H9 (cell line): ENCODE measurements around the gene CELF4. TPM values are rescaled to one million over a fixed set of nuclear protein-coding genes. Genes with fewer than 3 reads are reported as not detected.

Experiments
- DNase-seq: peaks from one replicate; pipeline ENCODE4 v3.0.0-alpha.2; 2017
- H2AFZ ChIP-seq: one replicate; pipeline ENCODE4 v1.6.1; 2013; ENCODE audit warnings: mild to moderate bottlenecking, low read length, control low read depth, moderate library complexity
- H2AK5ac ChIP-seq: 2 replicates; pipeline ENCODE4 v1.6.1; 2013; ENCODE audit warnings: low read length, control low read depth, mixed read lengths; ENCODE audit not compliant: insufficient read length
- H2BK120ac ChIP-seq: one replicate; pipeline ENCODE4 v1.6.1; 2013; ENCODE audit warnings: low read depth, mild to moderate bottlenecking, low read length, control low read depth, inconsistent platforms; ENCODE audit not compliant: poor library complexity, severe bottlenecking
- H2BK12ac ChIP-seq: 2 replicates; pipeline ENCODE4 v1.6.1; 2013; ENCODE audit warnings: low read length, control low read depth, mixed read lengths, low read depth; ENCODE audit not compliant: insufficient read length
- H2BK15ac ChIP-seq: 2 replicates; pipeline ENCODE4 v1.6.1; 2013; ENCODE audit warnings: low read depth, low read length, control low read depth
- H2BK20ac ChIP-seq: one replicate; pipeline ENCODE4 v1.6.1; 2013; ENCODE audit warnings: low read depth, mild to moderate bottlenecking, low read length, control low read depth, inconsistent platforms; ENCODE audit not compliant: poor library complexity, severe bottlenecking
- H2BK5ac ChIP-seq: 2 replicates; pipeline ENCODE4 v1.6.1; 2013; ENCODE audit warnings: low read length, control low read depth, mixed read lengths; ENCODE audit not compliant: insufficient read length
- H3K14ac ChIP-seq: 2 replicates; pipeline ENCODE4 v1.6.1; 2013; ENCODE audit warnings: low read length, control low read depth; ENCODE audit not compliant: insufficient read depth
- H3K18ac ChIP-seq: 2 replicates; pipeline ENCODE4 v1.6.1; 2013; ENCODE audit warnings: low read depth, mild to moderate bottlenecking, mixed read lengths, low read length, control low read depth; ENCODE audit not compliant: insufficient read length
- H3K23ac ChIP-seq: 2 replicates; pipeline ENCODE4 v1.6.1; 2013; ENCODE audit warnings: low read length, control low read depth, mixed read lengths, low read depth; ENCODE audit not compliant: insufficient read length
- H3K23me2 ChIP-seq: 2 replicates; pipeline ENCODE4 v1.6.1; 2013; ENCODE audit warnings: low read depth, mild to moderate bottlenecking, mixed read lengths, low read length, control low read depth; ENCODE audit not compliant: insufficient read length, poor library complexity, severe bottlenecking
- H3K27ac ChIP-seq: 2 replicates; pipeline ENCODE4 v1.5.1; 2013; ENCODE audit warnings: low read length, control low read depth, mixed read lengths, low read depth; ENCODE audit not compliant: insufficient read length
- H3K27me3 ChIP-seq: 2 replicates; pipeline ENCODE4 v1.6.1; 2013; ENCODE audit warnings: low read length, control low read depth, inconsistent platforms; ENCODE audit not compliant: insufficient read depth
- H3K4ac ChIP-seq: 2 replicates; pipeline ENCODE4 v1.6.1; 2013; ENCODE audit warnings: low read depth, mild to moderate bottlenecking, control low read depth, inconsistent platforms, low read length, moderate library complexity
- H3K4me1 ChIP-seq: 2 replicates; pipeline ENCODE4 v1.6.1; 2013; ENCODE audit warnings: low read length, control low read depth, inconsistent platforms; ENCODE audit not compliant: insufficient read depth
- H3K4me2 ChIP-seq: 2 replicates; pipeline ENCODE4 v1.6.1; 2013; ENCODE audit warnings: low read length, control low read depth, mixed read lengths; ENCODE audit not compliant: insufficient read length, insufficient read depth
- H3K56ac ChIP-seq: 2 replicates; pipeline ENCODE4 v1.6.1; 2013; ENCODE audit warnings: low read depth, mild to moderate bottlenecking, mixed read lengths, low read length, control low read depth; ENCODE audit not compliant: insufficient read length
- H3K79me1 ChIP-seq: 2 replicates; pipeline ENCODE4 v1.6.1; 2013; ENCODE audit warnings: low read depth, mild to moderate bottlenecking, moderate library complexity, low read length, control low read depth, inconsistent platforms; ENCODE audit not compliant: insufficient read depth, poor library complexity, severe bottlenecking
- H3K79me2 ChIP-seq: 2 replicates; pipeline ENCODE4 v1.6.1; 2013; ENCODE audit warnings: low read length, control low read depth, inconsistent platforms; ENCODE audit not compliant: insufficient read depth
- H3K9ac ChIP-seq: 2 replicates; pipeline ENCODE4 v1.6.1; 2013; ENCODE audit warnings: low read length, control low read depth, mixed read lengths; ENCODE audit not compliant: insufficient read length; ENCODE audit errors: extremely low read depth
- H3K9me3 ChIP-seq: one replicate; pipeline ENCODE4 v1.6.1; 2013; ENCODE audit warnings: low read depth, low read length, inconsistent platforms; ENCODE audit not compliant: control insufficient read depth
- H3T11ph ChIP-seq: one replicate; pipeline ENCODE4 v1.6.1; 2013; ENCODE audit warnings: mild to moderate bottlenecking, low read length, control low read depth, inconsistent platforms
- H4K20me1 ChIP-seq: one replicate; pipeline ENCODE4 v1.6.1; 2013; ENCODE audit not compliant: control insufficient read depth, insufficient read length, insufficient read depth
- H4K5ac ChIP-seq: 2 replicates; pipeline ENCODE4 v1.6.1; 2013; ENCODE audit warnings: low read depth, mild to moderate bottlenecking, mixed read lengths, low read length, control low read depth; ENCODE audit not compliant: insufficient read length
- H4K8ac ChIP-seq: replicated peaks from 2 replicates; pipeline ENCODE4 v1.6.1; 2013; ENCODE audit warnings: low read length, control low read depth, mixed read lengths, low read depth; ENCODE audit not compliant: insufficient read length
- H4K91ac ChIP-seq: 2 replicates; pipeline ENCODE4 v1.6.1; 2013; ENCODE audit warnings: low read depth, mild to moderate bottlenecking, moderate library complexity, mixed read lengths, low read length, control low read depth; ENCODE audit not compliant: insufficient read length
- H3K27ac Mint-ChIP-seq, 3 experiments: 2 replicates in 2 of 3; 3 replicates in 1 of 3; pipeline ENCODE4 v1.8.0; 2020 to 2021; ENCODE audit warnings: mixed read lengths in 3 of 3, mild to moderate bottlenecking in 1 of 3, moderate library complexity in 1 of 3
- H3K27me3 Mint-ChIP-seq: 2 replicates; pipeline ENCODE4 v1.8.0; 2021; ENCODE audit warnings: low read depth, mild to moderate bottlenecking, moderate library complexity, mixed read lengths
- H3K36me3 Mint-ChIP-seq, 3 experiments: 2 replicates in 2 of 3; 3 replicates in 1 of 3; pipeline ENCODE4 v1.8.0; 2020 to 2021; ENCODE audit warnings: low read depth in 3 of 3, mixed read lengths in 3 of 3; ENCODE audit not compliant: insufficient read depth in 1 of 3
- H3K4me1 Mint-ChIP-seq, 2 experiments: 2 replicates each; pipeline ENCODE4 v1.8.0; 2020; ENCODE audit warnings: mixed read lengths in 2 of 2
- H3K4me3 Mint-ChIP-seq, 2 experiments: 2 replicates in 1 of 2; 3 replicates in 1 of 2; pipeline ENCODE4 v1.8.0; 2020 to 2021; ENCODE audit warnings: mild to moderate bottlenecking in 2 of 2, mixed read lengths in 2 of 2, moderate library complexity in 1 of 2
- H3K9me3 Mint-ChIP-seq, 2 experiments: 2 replicates in 1 of 2; 3 replicates in 1 of 2; pipeline ENCODE4 v1.8.0; 2020; ENCODE audit warnings: mild to moderate bottlenecking in 2 of 2, mixed read lengths in 2 of 2, moderate library complexity in 1 of 2
- CTCF ChIP-seq: fragments of 200-600 bp; sonication (generic); conservative IDR thresholded peaks from 3 replicates; pipeline ENCODE4 v1.8.0; 2021; ENCODE audit warnings: antibody characterized with exemption, mild to moderate bottlenecking
- WGBS: extraction: QIAGEN DNeasy Blood & Tissue Kit; methylation state at CpG from one replicate; pipeline ENCODE4 v1.1.7; 2013; ENCODE audit warnings: missing lambda C conversion rate, low lambda C conversion rate, mixed read lengths; ENCODE audit not compliant: insufficient read length; ENCODE audit errors: extremely low coverage; 5-methylcytosine and 5-hydroxymethylcytosine counted together
- total RNA-seq: library from RNA; stranded (reverse); gene quantifications from 2 replicates; pipeline ENCODE4 v1.2.1, GENCODE V29; 2021

CELF4 gene
- total RNA-seq, 1 experiment from 2014 or later, result 1.1 TPM

- no peaks in the 10 kb centered on the region for H4K20me1 ChIP-seq
- H3K4me1 Mint-ChIP-seq, result peaks cover 16 to 17% of the 10 kb centered on the region in 2 experiments
- no peak overlapping the region for H3K14ac ChIP-seq
Measured at GRCh38 chr18:37412333-37412732, 153.3 kb downstream of the CELF4 start.

More at GRCh38 chr18:37412333-37412732, 153.3 kb downstream of the CELF4 start:
- Mint-ChIP-seq H3K27ac (no peak overlapping the region), H3K36me3 (no peaks in the 10 kb centered on the region), H3K9me3 (no peaks in the 10 kb centered on the region), H3K27me3 (peaks cover 22% of the 10 kb centered on the region), H3K4me3 (no peak overlapping the region)
- Histone ChIP-seq H3K9me3 (no peaks in the 10 kb centered on the region), H2AFZ (no peak overlapping the region), H3K27me3 (no peaks in the 10 kb centered on the region), H3T11ph (no peak overlapping the region), H2BK120ac (no peak overlapping the region), H3K9ac (no peak overlapping the region), H2BK5ac (no peak overlapping the region), H2BK20ac (no peak overlapping the region), H2BK12ac (no peak overlapping the region), H3K4me2 (no peak overlapping the region), H3K4me1 (no peaks in the 10 kb centered on the region), H3K23me2 (no peaks in the 10 kb centered on the region), H4K5ac (no peak overlapping the region), H3K27ac (no peak overlapping the region), H3K23ac (no peak overlapping the region), H3K79me2 (no peaks in the 10 kb centered on the region), H4K91ac (no peak overlapping the region), H3K18ac (no peak overlapping the region), H4K8ac (no peak overlapping the region), H3K4ac (no peak overlapping the region), H3K79me1 (no peaks in the 10 kb centered on the region), H2BK15ac (no peak overlapping the region), H3K56ac (no peak overlapping the region), H2AK5ac (no peak overlapping the region)
- no peak for DNase-seq
- 100% methylated on average over 1 of the region's 3 CpGs for WGBS
- TF ChIP-seq CTCF, result no peak
